OCI-LY1 (cell line): ENCODE data around the gene PTPRG.

Source experiments
- EZH2 ChIP-seq: fragments of 200-600 bp; sonication (generic), shearing (Covaris generic); IDR thresholded peaks from 2 replicates; pipeline ENCODE4 v1.8.0; 2017; ENCODE audit warnings: borderline replicate concordance, mixed run types, mild to moderate bottlenecking, antibody characterized with exemption, low read length, moderate library complexity, mixed read lengths
- TF ChIP-seq, protein P1 (sequence below): fragments of 200-600 bp; sonication (generic), shearing (Covaris generic); IDR thresholded peaks from 2 replicates; pipeline ENCODE4 v1.5.1; 2017; ENCODE audit warnings: mild to moderate bottlenecking, antibody characterized with exemption, low read length, moderate library complexity, mixed read lengths

DNA sequence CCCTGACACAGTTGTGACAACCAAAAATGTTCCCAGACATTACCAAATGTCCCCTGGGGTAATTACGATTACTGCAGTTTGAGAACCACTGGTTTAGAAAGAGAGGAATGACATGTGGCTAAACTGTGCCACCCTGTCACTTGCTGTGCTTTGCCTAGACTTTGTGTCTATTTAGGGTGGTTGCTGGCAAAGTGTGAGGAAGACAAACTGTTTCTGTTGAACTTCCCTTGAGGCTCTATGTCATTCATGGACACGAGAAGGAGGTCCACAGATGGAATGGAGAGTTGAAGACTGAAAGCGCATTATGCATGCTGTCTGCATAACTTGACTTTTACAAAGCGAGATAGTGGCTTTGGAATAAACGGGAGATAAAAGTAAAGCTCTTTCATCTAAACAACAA is 495.3 kb downstream of the PTPRG start:
- TF ChIP-seq, protein P1, sequence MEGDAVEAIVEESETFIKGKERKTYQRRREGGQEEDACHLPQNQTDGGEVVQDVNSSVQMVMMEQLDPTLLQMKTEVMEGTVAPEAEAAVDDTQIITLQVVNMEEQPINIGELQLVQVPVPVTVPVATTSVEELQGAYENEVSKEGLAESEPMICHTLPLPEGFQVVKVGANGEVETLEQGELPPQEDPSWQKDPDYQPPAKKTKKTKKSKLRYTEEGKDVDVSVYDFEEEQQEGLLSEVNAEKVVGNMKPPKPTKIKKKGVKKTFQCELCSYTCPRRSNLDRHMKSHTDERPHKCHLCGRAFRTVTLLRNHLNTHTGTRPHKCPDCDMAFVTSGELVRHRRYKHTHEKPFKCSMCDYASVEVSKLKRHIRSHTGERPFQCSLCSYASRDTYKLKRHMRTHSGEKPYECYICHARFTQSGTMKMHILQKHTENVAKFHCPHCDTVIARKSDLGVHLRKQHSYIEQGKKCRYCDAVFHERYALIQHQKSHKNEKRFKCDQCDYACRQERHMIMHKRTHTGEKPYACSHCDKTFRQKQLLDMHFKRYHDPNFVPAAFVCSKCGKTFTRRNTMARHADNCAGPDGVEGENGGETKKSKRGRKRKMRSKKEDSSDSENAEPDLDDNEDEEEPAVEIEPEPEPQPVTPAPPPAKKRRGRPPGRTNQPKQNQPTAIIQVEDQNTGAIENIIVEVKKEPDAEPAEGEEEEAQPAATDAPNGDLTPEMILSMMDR: no peak
- no peak for TF ChIP-seq EZH2
